HK-2 (cell line): ENCODE measurements around the gene GPRC5D.

Experiments
- DNase-seq: peaks from one replicate; pipeline ENCODE4 v3.0.0-alpha.2; 2018; ENCODE audit not compliant: unreplicated experiment

GPRC5D gene

DNA sequence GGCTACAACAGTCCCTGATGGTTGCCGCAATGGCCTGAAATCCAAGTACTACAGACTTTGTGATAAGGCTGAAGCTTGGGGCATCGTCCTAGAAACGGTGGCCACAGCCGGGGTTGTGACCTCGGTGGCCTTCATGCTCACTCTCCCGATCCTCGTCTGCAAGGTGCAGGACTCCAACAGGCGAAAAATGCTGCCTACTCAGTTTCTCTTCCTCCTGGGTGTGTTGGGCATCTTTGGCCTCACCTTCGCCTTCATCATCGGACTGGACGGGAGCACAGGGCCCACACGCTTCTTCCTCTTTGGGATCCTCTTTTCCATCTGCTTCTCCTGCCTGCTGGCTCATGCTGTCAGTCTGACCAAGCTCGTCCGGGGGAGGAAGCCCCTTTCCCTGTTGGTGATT is 43.7 kb downstream of the GPRC5D start:
- DNase-seq: no peak

GRCh38 chr12:12907552-12907951 is 44.4 kb downstream of the GPRC5D start:
- no peak for DNase-seq

DNA sequence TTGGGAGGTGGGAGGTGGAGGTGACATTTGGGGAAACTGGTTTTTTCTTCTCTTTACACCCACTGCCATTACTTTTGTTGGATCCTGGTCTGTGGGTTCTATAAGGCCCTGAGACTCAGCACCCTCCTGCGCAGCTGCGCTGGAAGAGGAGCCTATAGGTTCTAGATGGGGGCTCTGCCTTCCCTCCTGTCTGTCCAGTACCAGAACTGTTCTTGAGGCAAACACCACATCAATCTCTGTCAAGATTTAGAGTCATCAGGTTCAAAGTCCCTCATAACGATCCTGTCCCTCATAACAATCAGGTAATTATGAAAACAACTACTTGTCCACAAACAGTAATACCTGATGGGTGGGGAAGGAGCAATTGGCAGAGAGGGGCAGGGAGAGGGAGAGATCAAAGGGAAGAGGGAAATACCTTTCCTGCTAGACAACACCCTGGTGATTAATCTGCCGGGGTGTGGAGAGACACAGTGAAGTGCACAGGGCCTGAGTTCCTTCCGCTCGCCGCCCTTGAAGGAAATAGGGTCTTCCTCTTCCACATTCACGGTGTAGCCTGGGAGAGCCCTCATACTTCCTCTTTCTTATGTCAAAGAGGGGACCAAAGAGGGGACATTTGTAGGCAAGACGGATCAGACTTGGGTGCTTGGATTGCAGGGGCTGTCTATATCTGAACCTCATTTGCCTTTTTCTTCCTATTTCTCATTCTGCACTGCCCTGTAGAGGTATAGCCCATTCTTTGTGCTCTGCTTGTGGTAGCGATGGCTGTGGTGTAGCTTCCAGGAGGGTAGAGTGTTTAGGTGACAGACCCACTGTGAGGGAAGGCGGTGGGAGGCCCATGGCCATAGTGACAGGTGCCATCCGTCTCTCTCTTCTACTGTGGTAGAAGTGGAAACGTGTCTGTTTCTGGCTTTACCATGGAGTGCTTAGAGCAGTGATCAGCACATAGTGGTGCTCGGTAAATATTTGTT is 48.0 kb downstream of the GPRC5D start:
- no peak for DNase-seq

DNA sequence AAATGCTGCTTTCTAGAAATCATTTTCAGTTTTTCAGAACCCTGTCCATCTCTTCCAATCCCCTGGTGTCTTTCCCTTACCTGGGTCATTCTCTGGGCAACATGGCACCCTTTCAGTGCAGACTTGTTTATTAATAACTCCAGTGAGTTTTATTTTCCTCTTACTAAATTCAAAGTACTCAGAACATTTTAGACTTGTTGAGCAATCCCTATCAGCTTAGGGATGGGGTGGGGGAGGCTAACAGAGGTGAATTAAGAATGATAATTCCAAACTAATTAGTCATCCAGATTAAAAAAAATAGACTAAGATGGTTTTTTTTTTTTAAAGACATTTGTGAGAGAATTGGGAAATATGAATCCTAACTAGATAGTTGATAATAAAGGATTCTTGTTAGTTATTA is 49.9 kb downstream of the GPRC5D start:
- DNase-seq: no peak

DNA sequence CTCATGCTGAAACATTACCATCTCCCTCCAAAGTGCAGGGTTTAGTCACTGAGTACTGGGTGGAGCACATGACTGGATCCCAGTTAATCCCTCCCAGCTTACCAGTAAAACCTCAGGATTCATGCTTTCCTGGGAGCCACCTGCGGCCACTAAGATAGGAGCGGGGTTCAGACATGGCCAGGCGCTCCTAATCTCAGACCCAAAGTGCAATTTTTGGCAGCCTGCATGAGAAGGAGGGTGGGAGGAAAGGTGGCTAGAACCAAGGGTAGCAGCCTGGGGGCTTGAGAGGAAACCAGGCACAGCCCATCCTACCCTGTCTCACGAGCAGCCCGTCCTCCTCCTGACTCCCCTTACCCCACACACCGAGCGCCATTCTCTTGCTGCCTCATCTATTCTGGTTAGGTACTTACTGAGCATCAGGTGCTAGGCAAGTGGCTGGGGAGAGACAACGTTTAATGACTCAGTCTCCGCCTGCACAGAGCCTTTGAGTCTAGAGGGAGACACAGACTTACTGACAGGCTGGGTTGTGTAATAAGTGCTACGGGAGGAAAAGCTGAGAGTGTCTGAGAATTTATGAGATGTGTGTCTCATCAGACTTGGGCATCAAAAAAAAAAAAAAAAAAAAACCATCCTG is 50.7 kb downstream of the GPRC5D start:
- DNase-seq: peak; percentile 73

DNA sequence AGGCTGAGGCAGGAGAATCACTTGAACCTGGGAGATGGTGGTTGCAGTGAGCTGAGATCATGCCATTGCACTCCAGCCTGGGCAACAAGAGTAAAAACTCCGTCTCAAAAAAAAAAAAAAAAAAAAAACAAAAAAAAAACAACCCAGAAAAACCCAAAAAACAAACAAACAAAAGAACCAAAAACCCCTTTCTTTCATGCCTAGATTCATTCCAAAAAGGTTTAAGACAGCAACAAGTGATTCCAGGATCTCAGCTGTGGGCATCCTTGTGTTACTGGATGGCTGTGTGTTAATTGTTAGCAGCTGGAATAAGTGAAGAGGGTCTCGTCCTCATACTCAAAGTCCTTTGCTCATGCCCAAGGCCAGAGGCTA is 51.2 kb downstream of the GPRC5D start:
- no peak for DNase-seq

GRCh38 chr12:12899530-12900380 is 52.2 kb downstream of the GPRC5D start:
- peak; percentile 66 for DNase-seq

- DNase-seq: no peak
Measured at GRCh38 chr12:12898911-12899511, 53.0 kb downstream of the GPRC5D start.

- DNase-seq: no peak
Measured at GRCh38 chr12:12898136-12898717, 53.7 kb downstream of the GPRC5D start.

- DNase-seq: no peak
Measured at GRCh38 chr12:12897302-12897701, 54.7 kb downstream of the GPRC5D start.

DNA sequence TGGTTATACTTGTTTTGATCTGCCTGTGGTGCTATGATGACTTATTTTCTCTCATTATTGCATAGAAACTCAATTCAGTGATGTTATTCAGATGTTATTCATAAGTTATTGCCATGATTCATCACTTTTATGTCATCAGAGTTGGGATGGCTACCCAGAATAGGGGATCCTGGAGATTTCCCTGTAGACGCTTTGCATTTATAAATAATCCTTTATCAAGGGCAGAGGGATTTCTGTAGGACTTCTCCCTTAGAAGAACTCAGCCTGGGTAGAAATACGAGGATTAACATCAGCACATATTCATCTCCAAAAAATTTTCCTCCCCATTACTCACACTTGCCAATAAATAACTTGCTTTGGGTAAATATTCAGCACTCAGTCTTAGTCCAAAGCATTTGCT is 55.7 kb downstream of the GPRC5D start:
- DNase-seq: no peak

GRCh38 chr12:12893438-12893837 is 58.5 kb downstream of the GPRC5D start:
- DNase-seq: no peak

DNA sequence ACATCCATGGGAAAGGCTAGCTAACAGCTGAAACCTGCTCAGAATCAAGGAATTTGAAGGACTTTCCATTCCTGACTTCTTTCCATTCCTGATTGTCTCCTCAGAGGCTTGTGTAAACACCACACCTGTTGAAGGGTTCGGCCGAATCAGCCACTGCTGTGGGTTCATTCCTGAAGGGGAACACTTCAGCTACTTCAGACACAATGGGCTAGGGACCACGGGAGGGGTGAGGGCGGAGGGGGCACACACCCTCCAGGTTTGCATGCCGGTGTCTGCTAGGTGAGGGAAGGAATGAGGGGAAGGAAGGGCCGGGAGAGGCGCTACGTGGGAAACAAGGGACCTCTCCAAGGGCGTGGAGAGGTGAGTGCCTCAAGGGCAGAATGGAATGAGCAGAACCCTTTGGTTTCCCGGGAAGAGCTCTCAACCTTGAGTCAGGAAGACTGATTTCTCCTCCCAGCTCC is 59.3 kb downstream of the GPRC5D start:
- DNase-seq: no peak

- DNase-seq: no peak
Measured at GRCh38 chr12:12891881-12892355, 60.1 kb downstream of the GPRC5D start.

- DNase-seq: peak; percentile 95
Measured at GRCh38 chr12:12891080-12891880, 60.7 kb downstream of the GPRC5D start, which contains the start of gene GPRC5A. Gene GPRC5A, plus strand, starts transcription at chr12:12891562. Its CDS starts 16,688 bp downstream, at chr12:12908250.
